GM10248 (cell line): ENCODE results near the gene ALMS1.

Source experiments
- CTCF ChIA-PET: fragments of 300-600 bp; sonication (Branson Sonifier 250); formaldehyde crosslinking; extraction: SDS; loops from one replicate; lab custom pipeline; 2021; ENCODE audit warnings: antibody characterized with exemption; lab: Yijun Ruan, JAX
- POLR2A ChIA-PET: fragments of 350-650 bp; sonication (Branson Sonifier 250); formaldehyde crosslinking; extraction: SDS; loops from one replicate; lab custom pipeline; 2020; ENCODE audit warnings: antibody characterized with exemption; lab: Yijun Ruan, JAX
- DNase-seq: peaks from one replicate; pipeline ENCODE4 v3.0.0; 2012; ENCODE audit errors: extremely low spot score
- TF ChIP-seq, protein P1 (sequence below): IDR thresholded peaks from 2 replicates; pipeline ENCODE4 v1.5.1; 2012; ENCODE audit warnings: mild to moderate bottlenecking, low read depth; ENCODE audit errors: extremely low read depth, missing control alignments, control extremely low read depth

Gene ALMS1

DNA sequence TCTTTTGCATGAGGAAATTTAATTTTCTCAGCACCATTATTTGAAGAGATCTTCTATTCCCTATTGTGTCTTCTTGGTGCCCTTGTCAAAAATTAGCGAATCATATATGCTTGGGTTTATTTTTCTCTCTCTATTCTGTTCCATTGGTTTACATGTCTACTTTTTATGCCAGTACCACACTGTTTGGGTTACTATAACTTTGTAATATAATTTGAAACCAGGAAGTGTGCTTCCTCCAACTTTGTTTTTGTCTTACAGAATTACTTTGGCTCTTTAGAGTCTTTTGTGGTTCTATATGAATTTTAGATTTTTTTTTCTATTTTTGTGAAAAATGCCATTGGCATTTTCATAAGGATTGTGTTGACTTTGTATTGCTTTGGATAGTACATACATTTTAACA lies 17.6 kb downstream of the ALMS1 start:
- ChIA-PET CTCF (no interaction called here), POLR2A (no interaction called here)
- TF ChIP-seq, protein P1, sequence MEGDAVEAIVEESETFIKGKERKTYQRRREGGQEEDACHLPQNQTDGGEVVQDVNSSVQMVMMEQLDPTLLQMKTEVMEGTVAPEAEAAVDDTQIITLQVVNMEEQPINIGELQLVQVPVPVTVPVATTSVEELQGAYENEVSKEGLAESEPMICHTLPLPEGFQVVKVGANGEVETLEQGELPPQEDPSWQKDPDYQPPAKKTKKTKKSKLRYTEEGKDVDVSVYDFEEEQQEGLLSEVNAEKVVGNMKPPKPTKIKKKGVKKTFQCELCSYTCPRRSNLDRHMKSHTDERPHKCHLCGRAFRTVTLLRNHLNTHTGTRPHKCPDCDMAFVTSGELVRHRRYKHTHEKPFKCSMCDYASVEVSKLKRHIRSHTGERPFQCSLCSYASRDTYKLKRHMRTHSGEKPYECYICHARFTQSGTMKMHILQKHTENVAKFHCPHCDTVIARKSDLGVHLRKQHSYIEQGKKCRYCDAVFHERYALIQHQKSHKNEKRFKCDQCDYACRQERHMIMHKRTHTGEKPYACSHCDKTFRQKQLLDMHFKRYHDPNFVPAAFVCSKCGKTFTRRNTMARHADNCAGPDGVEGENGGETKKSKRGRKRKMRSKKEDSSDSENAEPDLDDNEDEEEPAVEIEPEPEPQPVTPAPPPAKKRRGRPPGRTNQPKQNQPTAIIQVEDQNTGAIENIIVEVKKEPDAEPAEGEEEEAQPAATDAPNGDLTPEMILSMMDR: no peak
- DNase-seq: no peak

DNA sequence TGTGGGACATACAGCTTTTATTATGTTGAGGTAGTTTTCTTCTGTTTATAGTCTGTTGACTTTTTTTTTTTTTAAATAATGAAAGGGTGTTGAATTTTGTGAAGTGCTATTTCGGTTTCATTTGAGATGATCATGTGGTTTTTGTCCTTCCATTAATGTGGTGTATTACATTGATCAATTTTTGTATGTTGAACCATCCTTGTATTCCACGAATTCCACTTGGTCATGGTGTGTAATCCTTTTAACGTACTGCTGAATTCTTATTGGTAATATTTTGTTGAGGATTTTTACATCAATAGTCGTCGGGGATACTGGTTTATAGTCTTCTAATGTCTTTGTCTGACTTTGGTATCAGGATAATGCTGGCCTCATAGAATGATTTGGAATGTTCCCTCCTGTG lies 18.8 kb downstream of the ALMS1 start:
- DNase-seq: no peak
- ChIA-PET POLR2A (no interaction called here), CTCF (no interaction called here)
- TF ChIP-seq, protein P1: no peak

DNA sequence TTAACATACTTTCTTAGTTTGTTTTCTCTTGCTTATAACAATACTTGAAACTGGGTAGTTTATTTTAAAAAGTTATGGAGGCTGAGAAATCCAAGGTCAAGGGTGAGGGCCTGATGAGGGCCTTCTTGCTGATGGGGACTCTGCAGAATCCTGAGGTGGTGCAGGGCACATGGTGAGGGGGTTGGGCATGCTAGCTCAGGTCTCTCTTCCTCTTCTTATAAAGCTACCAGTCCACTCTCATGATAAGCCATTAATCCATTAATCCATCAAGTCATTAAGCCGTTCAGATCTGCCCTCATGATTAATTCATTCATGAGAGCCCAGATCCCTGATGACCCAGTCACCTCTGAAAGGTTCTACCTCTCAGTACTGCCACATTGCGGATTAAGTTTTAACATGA lies 21.4 kb downstream of the ALMS1 start:
- DNase-seq: no peak
- ChIA-PET CTCF (interaction anchor here (5.4 kb wide), 1 partner anchor 13 kb away, joined by 25 read pairs; no protein-coding TSS in a partner anchor), POLR2A (interaction anchor here (0.6 kb wide), 1 partner anchor 22 kb away, joined by 4 read pairs; no protein-coding TSS in a partner anchor)
- TF ChIP-seq, protein P1: no peak

GRCh38 chr2:73408198-73408597 lies 22.6 kb downstream of the ALMS1 start:
- TF ChIP-seq, protein P1: no peak
- POLR2A ChIA-PET: no interaction called here
- CTCF ChIA-PET: interaction anchor here (1.4 to 5.4 kb wide), 2 partner anchors 11 to 12 kb away, joined by 4 to 25 read pairs; no protein-coding TSS in a partner anchor
- peak; percentile 19 for DNase-seq

- ChIA-PET POLR2A (no interaction called here), CTCF (no interaction called here)
- TF ChIP-seq, protein P1: no peak
- no peak for DNase-seq
Measured at GRCh38 chr2:73414696-73415095, 29.1 kb downstream of the ALMS1 start.

DNA sequence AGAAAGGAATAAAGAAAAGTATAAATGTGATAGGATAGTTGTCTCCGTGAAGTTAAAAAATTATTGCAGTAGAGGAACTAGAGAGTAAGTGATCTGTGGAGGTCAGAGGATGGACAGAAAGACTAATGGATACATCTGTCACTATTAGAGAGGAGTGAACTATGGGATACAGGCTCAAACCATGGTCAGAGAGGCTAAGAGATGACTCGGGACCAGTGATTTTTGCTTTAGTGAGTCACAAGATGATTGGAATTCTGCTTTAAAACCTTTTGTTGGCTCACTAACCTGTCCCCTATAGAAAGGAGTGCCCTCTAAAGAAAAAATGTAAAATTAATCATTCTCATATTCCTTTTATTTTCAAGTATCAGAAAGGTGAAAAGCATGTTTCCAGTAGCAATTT lies 30.3 kb downstream of the ALMS1 start:
- no peak for DNase-seq
- CTCF ChIA-PET: no interaction called here
- POLR2A ChIA-PET: no interaction called here
- TF ChIP-seq, protein P1: no peak
